ENCODE measurements around the gene SH3GL3.

The SH3GL3 gene

DNA sequence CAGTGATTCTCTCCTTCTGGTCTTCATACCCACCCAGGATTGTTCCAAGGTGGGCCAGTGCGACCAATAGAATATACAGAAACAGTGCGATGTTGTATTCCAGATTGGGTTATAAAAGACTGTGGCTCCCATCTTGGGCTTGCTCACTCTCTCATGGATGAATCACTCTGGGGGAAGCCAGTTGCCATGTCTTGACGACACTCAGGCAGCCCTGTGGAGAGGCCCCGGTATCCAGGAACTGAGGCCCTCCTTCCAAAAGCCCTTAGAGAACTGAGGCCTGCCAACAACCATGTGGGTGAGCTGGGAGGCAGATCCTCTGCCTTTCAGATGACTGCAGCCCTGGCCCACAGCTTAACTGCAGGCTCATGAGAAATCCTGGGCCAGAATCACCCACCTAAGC, 57.2 kb downstream of the SH3GL3 start:
- no peak for DNase-seq (ENCODE audit: low read depth)

DNA sequence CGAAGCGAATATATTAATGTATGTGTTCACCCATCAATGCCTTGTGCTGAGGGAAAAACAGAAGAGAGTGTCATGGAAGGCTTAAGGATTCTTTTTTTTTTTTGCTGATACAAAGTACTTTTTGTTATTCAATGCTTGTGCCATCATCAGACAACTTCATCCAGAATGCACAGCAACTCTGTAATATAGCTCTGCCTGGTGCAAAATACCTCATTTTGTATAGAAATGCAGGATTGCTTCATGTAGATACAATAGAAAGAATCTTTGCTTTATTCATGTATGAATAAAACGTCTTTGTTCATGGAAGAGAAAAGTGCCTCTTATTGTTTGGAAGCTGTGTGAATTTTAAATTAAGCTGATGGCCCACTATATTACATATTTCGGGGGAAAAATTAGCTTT, 62.9 kb downstream of the SH3GL3 start:
- DNase-seq (ENCODE audit: low read depth) = no peak

DNA sequence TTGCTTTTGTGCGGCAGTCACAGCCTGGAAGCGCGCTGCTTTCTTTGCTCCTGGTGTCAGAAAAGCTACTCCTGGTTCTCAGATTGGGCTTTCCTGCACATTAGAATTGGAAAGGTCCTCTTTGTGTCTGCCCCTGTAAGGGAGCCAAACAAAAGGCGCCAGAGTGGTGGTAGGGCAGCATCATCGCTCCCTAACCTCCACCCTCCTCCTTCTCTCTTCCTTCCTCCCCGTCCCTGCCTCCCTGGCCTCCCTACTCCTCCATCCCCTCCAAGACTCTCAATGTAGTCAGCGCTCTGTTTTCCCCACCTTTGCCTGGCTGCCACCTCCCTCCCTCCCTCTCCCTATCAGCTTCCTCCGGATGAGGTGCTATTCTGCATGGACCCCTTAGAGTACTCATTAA, 65.3 kb downstream of the SH3GL3 start:
- no peak for DNase-seq (ENCODE audit: low read depth)

GRCh38 chr15:83514584-83514983, 67.4 kb downstream of the SH3GL3 start:
- no peak for DNase-seq (ENCODE audit: low read depth)

GRCh38 chr15:83515164-83515563, 68.0 kb downstream of the SH3GL3 start:
- DNase-seq (ENCODE audit: low read depth) = no peak

GRCh38 chr15:83516935-83517334, 69.8 kb downstream of the SH3GL3 start:
- DNase-seq (ENCODE audit: low read depth) = no peak

DNA sequence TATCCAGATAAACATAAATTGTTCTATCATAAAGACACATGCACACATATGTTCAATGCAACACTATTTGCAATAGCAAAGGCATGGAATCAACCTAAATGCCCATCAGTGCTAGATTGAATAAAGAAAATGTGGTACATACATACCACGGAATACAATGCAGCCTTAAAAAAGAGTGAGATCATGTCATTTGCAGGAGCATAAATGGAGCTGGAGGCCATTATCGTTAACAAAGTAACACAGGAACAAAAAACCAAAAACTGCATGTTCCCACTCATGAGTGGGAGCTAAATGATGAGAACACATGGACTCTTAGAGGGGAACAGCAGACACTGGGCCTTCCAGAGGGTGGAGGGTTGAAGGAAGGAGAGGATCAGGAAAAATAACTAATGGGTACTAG, 79.2 kb downstream of the SH3GL3 start:
- DNase-seq (ENCODE audit: low read depth) = no peak

GRCh38 chr15:83533410-83533962, 86.3 kb downstream of the SH3GL3 start:
- no peak for DNase-seq (ENCODE audit: low read depth)

- DNase-seq (ENCODE audit: low read depth) = no peak
These were observed 90.5 kb downstream of the SH3GL3 start for GRCh38 chr15:83537606-83538005.

GRCh38 chr15:83538682-83539081, 91.5 kb downstream of the SH3GL3 start:
- DNase-seq (ENCODE audit: low read depth) = no peak

DNA sequence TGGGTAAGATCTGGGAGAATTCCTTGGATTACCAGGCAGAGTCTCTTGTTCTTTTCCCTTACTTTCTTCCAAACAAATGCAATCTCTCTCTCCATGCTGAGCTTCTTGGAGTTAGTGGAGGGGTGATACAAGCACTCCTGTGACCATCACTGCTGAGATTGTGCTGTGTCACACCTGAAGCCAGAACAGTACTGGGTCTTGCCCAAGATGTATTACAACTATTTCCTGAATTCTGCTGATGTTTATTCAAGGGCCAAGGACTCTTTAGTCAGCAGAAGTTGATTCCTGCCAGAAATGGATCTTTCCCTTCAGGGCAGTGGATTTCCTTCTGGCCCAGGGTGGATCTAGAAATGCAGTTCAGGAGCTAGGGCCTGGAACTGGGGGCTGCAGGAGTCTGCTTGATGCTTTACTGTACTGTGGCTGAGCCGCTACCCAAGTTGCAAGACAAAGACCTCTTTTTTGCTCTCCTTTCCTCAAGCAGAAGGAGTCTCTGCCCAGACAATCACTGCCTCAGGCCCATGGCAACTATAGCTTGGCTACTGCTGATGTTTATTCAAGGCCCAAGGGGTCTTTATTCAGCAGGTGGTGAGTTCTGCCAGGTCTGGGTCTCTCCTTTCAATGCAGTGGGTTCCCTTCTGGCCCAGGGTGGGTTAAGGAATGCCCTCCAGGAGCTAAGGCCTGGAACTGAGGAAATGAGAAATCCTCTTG, 98.8 kb downstream of the SH3GL3 start:
- no peak for DNase-seq (ENCODE audit: low read depth)

DNA sequence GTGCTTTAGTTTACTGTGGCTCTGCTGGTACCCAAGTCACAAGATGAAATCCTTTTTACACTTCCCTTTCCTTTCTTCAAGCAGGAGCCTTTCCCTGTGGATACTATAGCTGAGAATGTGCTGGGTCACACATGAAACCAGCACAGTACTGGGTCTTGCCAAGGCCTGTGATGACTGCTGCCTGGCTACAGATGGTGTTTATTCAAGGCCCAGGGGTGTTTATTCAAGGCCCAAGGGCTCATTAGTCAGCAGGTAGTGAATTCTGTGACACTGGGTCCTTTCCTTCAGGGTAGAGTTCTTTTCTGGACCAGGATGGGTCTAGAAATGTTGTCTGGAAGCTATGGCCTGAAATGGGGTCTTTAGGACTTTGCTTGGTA, 99.4 kb downstream of the SH3GL3 start:
- DNase-seq (ENCODE audit: low read depth) = no peak

DNA sequence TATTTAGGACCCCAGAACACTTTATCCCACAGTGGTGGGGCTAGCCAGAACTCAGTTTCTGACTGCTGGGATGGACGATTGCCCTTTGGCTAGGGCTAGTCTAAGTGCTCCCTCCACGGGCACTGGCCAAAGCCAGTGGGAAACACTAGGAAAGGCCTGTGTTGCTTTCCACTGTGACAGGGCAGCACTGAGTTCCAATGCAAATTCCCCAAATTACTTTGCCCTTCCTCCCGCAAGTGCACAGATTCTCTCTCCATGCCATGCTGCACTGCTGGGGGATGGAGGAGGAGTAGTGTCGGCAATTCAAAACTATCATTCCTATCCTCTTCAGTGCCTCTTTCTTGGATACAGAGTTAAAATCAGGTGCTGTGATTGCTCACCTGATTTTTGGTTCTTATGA, 100.0 kb downstream of the SH3GL3 start:
- no peak for DNase-seq (ENCODE audit: low read depth)

GRCh38 chr15:83549623-83550022, 102.5 kb downstream of the SH3GL3 start:
- DNase-seq (ENCODE audit: low read depth) = no peak

DNA sequence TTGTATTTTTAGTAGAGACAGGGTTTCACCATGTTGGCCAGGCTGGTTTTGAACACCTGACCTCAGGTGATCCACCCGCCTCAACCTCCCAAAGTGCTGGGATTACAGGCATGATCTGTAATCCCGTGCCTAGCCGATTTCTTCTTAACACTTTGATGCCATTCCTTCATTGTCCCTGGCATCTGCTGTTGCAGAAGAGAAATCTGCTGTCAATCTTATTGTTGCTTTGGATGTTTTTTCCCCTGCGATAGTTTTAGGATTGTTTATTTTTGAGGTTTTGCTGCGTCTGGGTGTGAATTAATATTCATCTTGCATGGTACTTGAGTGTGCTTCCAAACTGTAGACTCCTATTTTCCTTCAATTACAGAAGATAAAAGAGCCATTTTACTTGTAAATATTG, 107.4 kb downstream of the SH3GL3 start:
- no peak for DNase-seq (ENCODE audit: low read depth)

- DNase-seq (ENCODE audit: low read depth) = no peak
These were observed 108.2 kb downstream of the SH3GL3 start for GRCh38 chr15:83555383-83555782.

DNA sequence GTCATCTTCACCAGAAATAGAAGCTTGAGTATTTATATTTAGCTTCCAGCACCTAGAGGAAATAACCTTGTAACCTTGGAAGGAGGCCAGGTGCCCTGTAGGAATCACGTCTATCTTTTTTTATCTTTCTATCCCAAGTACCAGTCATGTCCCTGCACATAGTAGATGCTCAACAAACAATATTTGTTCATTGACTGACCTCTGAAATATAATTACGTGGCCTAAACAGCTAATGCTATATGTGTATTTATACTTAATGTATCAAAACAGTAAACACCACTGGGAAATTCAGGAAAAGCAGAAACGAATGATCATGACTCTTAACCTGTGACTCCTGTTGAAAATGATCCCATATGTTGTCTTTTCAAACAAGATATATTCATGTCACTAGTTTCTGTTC, 108.9 kb downstream of the SH3GL3 start:
- no peak for DNase-seq (ENCODE audit: low read depth)

GRCh38 chr15:83556754-83557153, 109.6 kb downstream of the SH3GL3 start:
- no peak for DNase-seq (ENCODE audit: low read depth)

- DNase-seq (ENCODE audit: low read depth) = no peak
These were observed 111.0 kb downstream of the SH3GL3 start for GRCh38 chr15:83558146-83558545.

GRCh38 chr15:83559310-83559966, 112.3 kb downstream of the SH3GL3 start:
- no peak for DNase-seq (ENCODE audit: low read depth)

- DNase-seq (ENCODE audit: low read depth) = no peak
These were observed 114.5 kb downstream of the SH3GL3 start for GRCh38 chr15:83561661-83562060.

DNA sequence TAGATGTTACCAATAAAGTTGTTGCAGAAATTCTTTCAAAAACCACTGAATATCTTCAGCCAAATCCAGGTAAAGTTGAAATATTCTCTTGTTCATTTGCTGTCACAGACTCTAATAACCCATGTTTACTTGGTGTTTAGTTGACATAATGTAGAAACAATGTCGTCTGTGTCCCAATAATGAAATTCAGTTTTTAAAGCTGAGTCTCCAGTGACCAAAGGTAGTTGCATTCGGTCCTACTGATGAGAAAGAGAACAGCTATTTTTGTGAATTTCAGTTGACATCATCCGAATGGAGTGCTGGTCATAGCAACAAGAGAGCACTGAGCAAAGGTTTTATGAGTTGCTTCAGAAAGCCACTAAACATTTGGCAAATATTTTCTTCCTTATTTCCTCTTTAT, 118.0 kb downstream of the SH3GL3 start:
- DNase-seq (ENCODE audit: low read depth) = no peak

DNA sequence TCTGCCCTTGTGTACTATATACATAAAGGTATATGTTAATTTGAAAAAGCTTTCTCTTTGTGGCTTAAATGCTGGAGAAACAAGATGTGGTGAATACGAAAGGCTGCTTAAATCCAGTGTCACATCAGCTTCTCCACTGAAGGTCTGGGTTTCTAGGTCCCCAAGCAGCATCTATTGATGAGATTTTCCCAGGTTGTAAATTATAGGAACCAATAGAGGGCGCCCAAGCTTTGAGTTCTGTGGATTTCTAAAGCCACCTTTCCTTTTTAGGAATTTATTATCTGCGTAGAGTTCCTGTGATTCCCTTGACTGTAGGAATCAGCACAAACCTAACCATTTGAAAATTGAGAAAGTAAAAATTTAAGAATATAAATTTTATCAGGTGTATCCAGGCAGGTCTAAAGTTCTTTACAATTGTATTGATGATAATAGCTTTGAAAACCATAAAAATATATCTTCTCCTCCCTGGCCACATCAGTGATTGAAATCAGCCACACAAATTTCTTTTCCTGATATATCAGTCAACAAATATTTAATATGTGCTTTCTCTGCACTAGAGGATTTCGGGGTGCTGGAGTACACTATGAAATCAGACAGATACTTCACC, 118.5 kb downstream of the SH3GL3 start:
- no peak for DNase-seq (ENCODE audit: low read depth)
